IMR-90 (cell line): Measurements from ENCODE around the gene SLC26A2. TPM values are rescaled to one million over a fixed set of nuclear protein-coding genes. Genes with fewer than 3 reads are reported as not detected.
A peak's percentile ranks its signal among the peaks of the same experiment; 100 is the strongest.

Source experiments
- ATAC-seq: fragments of 200-7000 bp; cut with Tn5 transposase; 2 replicates; pipeline ENCODE4 v1.9.1; 2020; ENCODE audit warnings: low read depth, mild to moderate bottlenecking, moderate library complexity
- BruUV-seq: library from RNA; stranded (reverse); fragments of 400-500 nt; replicated peaks from 2 replicates; lab custom pipeline; 2021; lab: Mats Ljungman, UMichigan
- CTCF ChIA-PET: fragments of 300-600 bp; formaldehyde crosslinking; extraction: SDS; loops from one replicate; lab custom pipeline; 2021; ENCODE audit warnings: antibody characterized with exemption; lab: Yijun Ruan, JAX
- POLR2A ChIA-PET: fragments of 300-600 bp; sonication (Branson Sonifier 250); formaldehyde crosslinking; loops from one replicate; lab custom pipeline; 2022; ENCODE audit warnings: antibody characterized with exemption; ENCODE audit not compliant: unreplicated experiment; lab: Charles Lee
- DNase-seq: peaks from one replicate; pipeline ENCODE4 v3.0.0; 2013
- H2AFZ ChIP-seq: replicated peaks from 2 replicates; pipeline ENCODE3; 2013; ENCODE audit warnings: low read length, mild to moderate bottlenecking; ENCODE audit not compliant: poor library complexity
- H2AK5ac ChIP-seq: 2 replicates; pipeline ENCODE4 v1.6.1; 2013; ENCODE audit warnings: low read depth, low read length, inconsistent platforms
- H2AK9ac ChIP-seq: replicated peaks from 2 replicates; pipeline ENCODE3; 2013; ENCODE audit warnings: mild to moderate bottlenecking, low read depth, low read length, moderate library complexity; ENCODE audit not compliant: poor library complexity
- H2BK120ac ChIP-seq: 2 replicates; pipeline ENCODE4 v1.6.1; 2013; ENCODE audit warnings: low read depth, low read length, inconsistent platforms
- H2BK15ac ChIP-seq: 3 replicates; pipeline ENCODE4 v1.6.1; 2013; ENCODE audit warnings: low read depth, low read length, inconsistent platforms
- H2BK20ac ChIP-seq: 2 replicates; pipeline ENCODE4 v1.6.1; 2013; ENCODE audit warnings: low read depth, mild to moderate bottlenecking, inconsistent platforms, low read length, moderate library complexity
- H2BK5ac ChIP-seq: 2 replicates; pipeline ENCODE4 v1.6.1; 2013; ENCODE audit warnings: mild to moderate bottlenecking, low read depth, low read length, inconsistent platforms; ENCODE audit not compliant: poor library complexity, severe bottlenecking
- H3K14ac ChIP-seq: replicated peaks from 2 replicates; pipeline ENCODE4 v1.6.1; 2013; ENCODE audit warnings: low read depth, low read length, inconsistent platforms
- H3K18ac ChIP-seq: 2 replicates; pipeline ENCODE4 v1.6.1; 2013; ENCODE audit warnings: low read depth, low read length, control low read depth
- H3K23ac ChIP-seq: 2 replicates; pipeline ENCODE4 v1.6.1; 2013; ENCODE audit warnings: low read depth, low read length, inconsistent platforms
- H3K27ac ChIP-seq: 2 replicates; pipeline ENCODE4 v1.5.1; 2013; ENCODE audit warnings: mild to moderate bottlenecking, control low read depth, low read length; ENCODE audit not compliant: insufficient read depth
- H3K27me3 ChIP-seq: 2 replicates; pipeline ENCODE4 v1.6.1; 2013; ENCODE audit warnings: low read length; ENCODE audit not compliant: control insufficient read depth, insufficient read depth
- H3K36me3 ChIP-seq: 2 replicates; pipeline ENCODE4 v1.6.1; 2013; ENCODE audit warnings: low read length, mixed read lengths; ENCODE audit not compliant: control insufficient read depth, insufficient read depth
- H3K4ac ChIP-seq: 2 replicates; pipeline ENCODE4 v1.6.1; 2013; ENCODE audit warnings: low read depth, low read length, inconsistent platforms
- H3K4me1 ChIP-seq: 2 replicates; pipeline ENCODE4 v1.6.1; 2013; ENCODE audit warnings: low read length, mixed read lengths; ENCODE audit not compliant: control insufficient read depth, insufficient read depth
- H3K4me2 ChIP-seq: 2 replicates; pipeline ENCODE4 v1.6.1; 2013; ENCODE audit warnings: low read depth, mild to moderate bottlenecking, control low read depth, low read length, moderate library complexity
- H3K4me3 ChIP-seq: 2 replicates; pipeline ENCODE4 v1.5.1; 2013; ENCODE audit warnings: low read depth, mild to moderate bottlenecking, control low read depth, low read length, moderate library complexity; ENCODE audit not compliant: insufficient read depth
- H3K56ac ChIP-seq: 2 replicates; pipeline ENCODE4 v1.6.1; 2013; ENCODE audit warnings: low read length, inconsistent platforms; ENCODE audit not compliant: insufficient read depth; ENCODE audit errors: extremely low read depth
- H3K79me1 ChIP-seq, 2 experiments: 2 replicates each; pipeline ENCODE4 v1.6.1; 2013; ENCODE audit warnings: low read length in 2 of 2, inconsistent platforms in 1 of 2, low read depth in 1 of 2
- H3K9ac ChIP-seq: 2 replicates; pipeline ENCODE4 v1.6.1; 2013; ENCODE audit warnings: low read depth, low read length, control low read depth
- H3K9me1 ChIP-seq: 2 replicates; pipeline ENCODE4 v1.6.1; 2013; ENCODE audit warnings: low read length, inconsistent platforms; ENCODE audit not compliant: insufficient read depth
- H3K9me3 ChIP-seq: 2 replicates; pipeline ENCODE4 v1.6.1; 2013; ENCODE audit warnings: low read length; ENCODE audit not compliant: control insufficient read depth, insufficient read depth
- H4K20me1 ChIP-seq: 2 replicates; pipeline ENCODE4 v1.6.1; 2013; ENCODE audit warnings: low read length, inconsistent platforms; ENCODE audit not compliant: insufficient read depth
- H4K5ac ChIP-seq: 2 replicates; pipeline ENCODE4 v1.6.1; 2013; ENCODE audit warnings: mild to moderate bottlenecking, low read depth, low read length, control low read depth
- H4K8ac ChIP-seq, 2 experiments: 2 replicates each; pipeline ENCODE4 v1.6.1; 2013; ENCODE audit warnings: low read depth in 2 of 2, low read length in 2 of 2, control low read depth in 1 of 2, inconsistent platforms in 1 of 2
- H4K91ac ChIP-seq: 2 replicates; pipeline ENCODE4 v1.6.1; 2013; ENCODE audit warnings: low read depth, low read length, inconsistent platforms; ENCODE audit not compliant: insufficient read depth
- CEBPB ChIP-seq: IDR thresholded peaks from 2 replicates; pipeline ENCODE4 v1.6.1; 2012; ENCODE audit warnings: low read depth, low read length, improper control_type of control experiment
- CHD1 ChIP-seq: IDR thresholded peaks from 2 replicates; pipeline ENCODE4 v1.6.1; 2012; ENCODE audit warnings: low read depth, low read length, improper control_type of control experiment
- CTCF ChIP-seq: conservative IDR thresholded peaks from 2 replicates; pipeline ENCODE4 v1.5.1; 2012; ENCODE audit warnings: mild to moderate bottlenecking, low read depth, low read length, improper control_type of control experiment
- ELK1 ChIP-seq: fragments of 150-350 bp; IDR thresholded peaks from 2 replicates; pipeline ENCODE4 v1.6.1; 2016; ENCODE audit warnings: low read depth, mild to moderate bottlenecking, low read length, moderate library complexity, borderline replicate concordance
- FOS ChIP-seq: fragments of 150-350 bp; IDR thresholded peaks from 2 replicates; pipeline ENCODE4 v1.6.1; 2016; ENCODE audit warnings: low read depth, low read length
- MAZ ChIP-seq: IDR thresholded peaks from 2 replicates; pipeline ENCODE4 v1.6.1; 2012; ENCODE audit warnings: low read depth, mild to moderate bottlenecking, low read length, improper control_type of control experiment, moderate library complexity, borderline replicate concordance
- MXI1 ChIP-seq: IDR thresholded peaks from 2 replicates; pipeline ENCODE4 v1.6.1; 2012; ENCODE audit warnings: low read depth, mild to moderate bottlenecking, low read length, moderate library complexity, borderline replicate concordance
- NFE2L2 ChIP-seq: fragments of 150-350 bp; IDR thresholded peaks from 2 replicates; pipeline ENCODE4 v1.6.1; 2016; ENCODE audit warnings: low read depth, mild to moderate bottlenecking, low read length
- POLR2A ChIP-seq: IDR thresholded peaks from 2 replicates; pipeline ENCODE4 v1.6.1; 2012; ENCODE audit warnings: mild to moderate bottlenecking, low read depth, low read length
- RAD21 ChIP-seq: IDR thresholded peaks from 2 replicates; pipeline ENCODE4 v1.6.1; 2012; ENCODE audit warnings: low read length, improper control_type of control experiment
- RFX5 ChIP-seq: IDR thresholded peaks from 2 replicates; pipeline ENCODE4 v1.8.0; 2012; ENCODE audit warnings: low read depth, mild to moderate bottlenecking, low read length, moderate library complexity
- SMC3 ChIP-seq: fragments of 150-350 bp; IDR thresholded peaks from 2 replicates; pipeline ENCODE4 v1.6.1; 2016; ENCODE audit warnings: low read depth, mild to moderate bottlenecking, antibody characterized with exemption, low read length, moderate library complexity
- USF2 ChIP-seq: fragments of 150-350 bp; IDR thresholded peaks from 2 replicates; pipeline ENCODE4 v1.6.1; 2017; ENCODE audit warnings: mild to moderate bottlenecking, antibody characterized with exemption, low read length, low read depth
- WGBS, 2 experiments: methylation state at CpG; one replicate each; pipeline versions ENCODE4 v1.1.5 to v1.1.7; 2013; ENCODE audit warnings: missing lambda C conversion rate in 2 of 2; ENCODE audit not compliant: insufficient read length in 1 of 2; ENCODE audit errors: extremely low coverage in 2 of 2; 5-methylcytosine and 5-hydroxymethylcytosine counted together
- dilution Hi-C: fragments of 300-500 bp; cut with HindIII; formaldehyde crosslinking; loops from one replicate; pipeline ENCODE4 v1.14.3; 2018; ENCODE audit warnings: low sequenced_read_pairs; ENCODE audit not compliant: unreplicated experiment
- in situ Hi-C: fragments of 300-500 bp; cut with MboI; formaldehyde crosslinking; loops from 3 replicates; pipeline ENCODE4 v1.14.3; 2019; ENCODE audit warnings: low sequenced_read_pairs, inconsistent platforms, mixed read lengths
- intact Hi-C: fragments of 100-400 bp; cut with micrococcal nuclease; formaldehyde crosslinking; loops from 2 replicates; pipeline ENCODE4 v1.10.0; 2022
- polyA plus RNA-seq, 3 experiments: library from polyadenylated mRNA; depleted of rRNA; stranded (reverse); fragments of >200 nt; gene quantifications; 2 replicates each; pipeline ENCODE4 v1.2.3, GENCODE V29; 2012; ENCODE audit warnings: low replicate concordance in 1 of 3
- total RNA-seq: library from RNA; depleted of rRNA; stranded (reverse); fragments of >200 nt; gene quantifications from 2 replicates; pipeline ENCODE4 v1.2.3, GENCODE V29; 2012

Gene SLC26A2
- total and polyA plus RNA-seq, 2 of the 4 experiments (the other 2 are of a cell fraction), result 2.2 to 9.9 TPM

DNA sequence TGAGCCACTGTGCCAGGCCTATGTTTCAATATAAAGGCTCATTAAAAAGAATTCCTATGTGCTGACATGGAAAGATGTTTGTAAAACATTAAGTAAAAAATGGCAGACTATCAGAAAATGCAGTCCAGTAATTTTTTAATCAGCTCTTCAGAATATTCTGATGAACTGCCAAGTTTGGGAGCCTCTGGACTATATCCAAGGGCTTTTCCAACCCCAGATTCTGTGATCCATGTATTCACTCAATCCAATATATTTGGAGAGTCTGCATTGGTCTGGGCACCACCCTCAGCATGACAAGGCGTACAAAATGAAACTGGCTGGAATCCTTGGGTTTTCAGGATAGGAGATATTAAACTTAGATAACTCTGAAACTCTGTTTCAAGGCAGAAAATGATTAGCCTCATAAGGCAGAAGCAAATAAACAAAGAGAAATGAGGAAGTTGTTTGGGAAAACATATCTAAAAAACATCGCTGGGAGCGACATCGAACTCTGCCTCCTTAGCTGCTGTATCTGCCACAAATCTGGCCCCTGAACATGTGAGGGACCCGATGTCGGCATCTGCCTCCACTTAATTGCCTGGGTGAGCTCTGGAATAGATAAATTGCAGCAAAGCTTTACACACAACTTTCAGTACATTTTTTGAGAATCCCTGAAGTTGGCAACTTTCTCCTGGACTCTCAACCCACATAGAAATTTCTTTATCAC is 30.4 kb upstream of the SLC26A2 start:
- Histone ChIP-seq H2AK9ac (no peak overlapping the region), H3K18ac (no peak overlapping the region), H3K9me1 (no peaks in the 10 kb centered on the region), H4K5ac (no peak overlapping the region), H3K56ac (no peak overlapping the region), H3K14ac (0 out of 2 replicates have a peak overlapping the region, but pooled peaks have one; percentile 5), H3K23ac (0 out of 2 replicates have a peak overlapping the region, but pooled peaks have one; percentile 40), H3K27me3 (peaks cover 13% of the 10 kb centered on the region), H3K27ac (no peak overlapping the region), H2BK120ac (no peak overlapping the region), H3K4ac (no peak overlapping the region), H4K91ac (no peak overlapping the region), H2AK5ac (no peak overlapping the region), H2AFZ (peak overlapping the region; percentile 71), H3K79me1 (no peaks in the 10 kb centered on the region), H3K4me1 (no peaks in the 10 kb centered on the region; the same call in none of the 2 replicates), H3K36me3 (no peaks in the 10 kb centered on the region), H3K9ac (no peak overlapping the region), H2BK15ac (no peak overlapping the region), H4K20me1 (no peaks in the 10 kb centered on the region), H3K4me3 (peak overlapping the region; percentile 28), H3K4me2 (peak overlapping the region; percentile 83), H2BK20ac (no peak overlapping the region), H3K9me3 (no peaks in the 10 kb centered on the region), H2BK5ac (no peak overlapping the region), H4K8ac (no peak overlapping the region)
- POLR2A ChIA-PET, result no interaction called here
- DNase-seq (no peak), ATAC-seq (peak; percentile 49)
- WGBS, 2 experiments, result no CpG with 5 or more reads among the region's 6 CpGs
- no TSS peak for BruUV-seq
- dilution Hi-C loops, result no loop called here
- CTCF ChIA-PET, result no interaction called here
- in situ Hi-C loops, result no loop called here
- TF ChIP-seq SMC3 (no peak), CTCF (no peak), POLR2A (no peak), MXI1 (no peak), NFE2L2 (no peak), USF2 (no peak), CEBPB (no peak), RAD21 (no peak), FOS (no peak), MAZ (no peak), CHD1 (no peak), ELK1 (no peak), RFX5 (no peak)
- intact Hi-C loops, result no loop called here
